GM18520 (cell line): Measurements from ENCODE around the gene USP25.

ENCODE experiments used
- ATAC-seq: cut with Tn5 transposase; IDR thresholded peaks from one replicate; pipeline ENCODE4 v1.9.1; 2021; ENCODE audit not compliant: unreplicated experiment

USP25 gene

DNA sequence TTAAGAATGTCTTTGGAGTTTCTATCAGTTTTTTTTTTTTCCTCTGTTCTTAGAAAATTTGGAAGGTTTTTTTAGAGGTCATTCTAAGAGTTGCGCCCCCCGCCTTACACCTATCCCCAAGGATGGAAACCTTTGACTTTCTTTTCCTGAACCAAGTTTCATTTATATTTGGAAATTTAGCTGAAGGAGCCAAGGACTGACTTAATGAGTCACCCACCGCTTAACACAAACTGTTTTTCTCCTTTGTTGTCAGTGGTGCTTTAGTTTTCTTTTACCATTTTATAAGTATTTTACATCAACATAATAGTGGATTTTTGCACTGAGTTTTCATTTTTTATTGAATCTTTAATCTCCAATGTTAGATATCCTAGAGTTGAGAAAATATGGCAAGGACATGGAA lies 25.3 kb downstream of the USP25 start:
- ATAC-seq, result no peak

DNA sequence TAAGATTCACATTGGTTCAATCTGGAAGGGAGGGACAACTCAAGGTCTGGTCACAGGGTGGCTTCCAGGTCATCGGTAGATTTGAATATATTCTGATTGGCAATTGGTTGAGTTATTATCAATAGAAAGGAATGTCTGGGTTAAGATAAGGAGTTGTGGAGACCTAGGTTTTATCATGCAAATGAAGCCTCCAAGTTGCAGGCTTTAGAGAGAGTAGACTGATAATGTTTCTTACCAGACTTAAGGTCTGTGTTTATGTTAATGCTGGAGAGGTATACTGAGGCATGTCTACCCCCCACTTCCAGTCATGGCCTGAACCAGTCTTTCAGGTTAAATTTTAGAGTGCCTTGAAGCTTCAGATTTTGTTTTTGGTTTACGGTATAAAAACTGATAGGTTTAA lies 29.7 kb downstream of the USP25 start:
- ATAC-seq, result no peak

DNA sequence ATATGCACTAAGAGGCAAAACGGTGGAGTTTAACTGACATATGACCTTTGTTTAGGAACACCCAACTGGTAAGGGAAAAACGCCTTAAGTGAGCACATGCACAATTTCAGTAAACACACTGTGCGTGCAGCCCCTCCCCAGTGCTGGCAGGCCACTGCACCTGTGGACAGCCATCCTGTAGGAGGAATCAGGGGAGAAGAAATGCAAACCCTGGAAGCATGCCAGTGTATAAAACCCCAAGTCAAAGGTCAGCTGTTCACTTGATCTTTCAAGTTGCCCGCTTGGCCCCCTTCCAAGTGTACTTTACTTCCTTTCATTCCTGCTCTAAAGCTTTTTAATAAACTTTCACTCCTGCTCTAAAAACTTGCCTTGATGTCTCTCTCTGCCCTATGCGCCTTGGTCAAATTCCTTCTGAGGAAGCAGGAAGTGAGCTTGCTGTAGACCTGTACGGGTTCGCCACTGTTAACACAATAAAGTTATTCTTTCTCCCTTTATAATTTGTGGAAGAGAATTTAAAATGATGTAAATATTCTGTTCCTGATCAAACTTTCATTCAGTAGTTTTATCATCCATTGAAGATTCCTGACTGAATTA lies 31.8 kb downstream of the USP25 start:
- no peak for ATAC-seq

DNA sequence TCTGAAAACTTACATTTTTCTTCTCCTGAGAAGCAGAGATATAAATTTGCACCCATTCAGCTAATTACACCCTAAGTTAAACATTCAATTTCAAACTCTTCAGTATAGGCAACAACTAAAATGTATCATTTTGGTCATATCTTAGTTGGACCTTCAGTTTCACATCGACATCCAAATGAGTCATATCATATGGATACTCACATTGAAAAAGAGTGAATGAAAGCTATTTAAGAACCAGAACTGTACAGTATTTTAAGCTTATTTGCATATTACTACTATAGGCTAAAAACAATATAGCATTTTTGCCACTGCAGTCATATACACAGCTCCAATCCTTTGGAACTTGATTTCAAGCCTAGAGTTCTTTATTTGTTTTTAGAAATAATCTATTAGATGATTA lies 33.6 kb downstream of the USP25 start:
- ATAC-seq, result peak; percentile 87

DNA sequence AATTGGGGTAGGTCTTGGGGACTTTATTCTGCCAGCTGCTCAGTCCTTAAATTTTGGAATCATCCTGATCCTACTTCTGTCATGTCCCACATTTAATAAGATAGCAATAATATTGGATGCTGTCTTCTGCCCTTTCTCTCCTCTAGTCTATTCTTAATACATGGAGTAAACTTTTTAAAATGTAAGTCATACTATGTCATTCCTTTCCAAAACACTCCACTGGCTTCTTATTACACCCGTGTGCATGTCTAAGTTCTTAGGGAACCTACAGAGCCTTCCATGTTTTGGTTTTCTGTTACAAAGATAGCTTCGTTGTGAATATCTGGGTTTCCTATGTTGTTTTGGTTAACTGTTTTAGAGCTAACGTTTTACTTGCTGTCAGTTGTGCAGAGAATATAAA lies 35.1 kb downstream of the USP25 start:
- no peak for ATAC-seq

DNA sequence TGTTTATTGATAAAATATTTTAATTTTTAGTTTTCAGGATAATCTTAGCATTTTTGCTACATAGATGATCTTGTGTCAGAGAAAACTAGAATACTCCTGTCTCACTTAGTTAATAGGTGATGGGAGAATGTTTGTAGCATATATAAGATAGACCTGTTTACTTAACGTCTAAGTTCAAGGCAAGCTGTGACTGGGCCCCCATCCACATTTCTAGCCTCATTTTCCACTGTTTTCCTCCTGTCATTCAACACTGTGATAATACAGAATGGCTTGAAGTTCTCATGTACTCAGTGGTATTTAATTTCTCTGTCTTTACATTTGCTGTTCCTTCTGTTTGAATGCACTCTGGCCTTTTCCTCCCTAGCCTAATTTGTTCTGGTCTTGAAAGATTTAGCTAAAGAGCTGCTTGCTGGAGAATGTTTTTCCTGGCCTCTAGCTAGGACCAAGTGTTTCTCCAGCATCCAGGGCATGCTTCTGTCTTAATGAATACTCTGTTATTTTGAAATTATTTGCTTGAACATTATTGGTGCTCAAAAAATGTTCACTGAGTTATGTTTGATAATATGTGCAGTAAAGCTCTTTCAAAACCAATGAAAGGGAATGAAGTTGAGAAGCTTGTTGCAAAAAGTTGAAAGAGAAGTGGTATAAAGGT lies 37.3 kb downstream of the USP25 start:
- ATAC-seq, result no peak

DNA sequence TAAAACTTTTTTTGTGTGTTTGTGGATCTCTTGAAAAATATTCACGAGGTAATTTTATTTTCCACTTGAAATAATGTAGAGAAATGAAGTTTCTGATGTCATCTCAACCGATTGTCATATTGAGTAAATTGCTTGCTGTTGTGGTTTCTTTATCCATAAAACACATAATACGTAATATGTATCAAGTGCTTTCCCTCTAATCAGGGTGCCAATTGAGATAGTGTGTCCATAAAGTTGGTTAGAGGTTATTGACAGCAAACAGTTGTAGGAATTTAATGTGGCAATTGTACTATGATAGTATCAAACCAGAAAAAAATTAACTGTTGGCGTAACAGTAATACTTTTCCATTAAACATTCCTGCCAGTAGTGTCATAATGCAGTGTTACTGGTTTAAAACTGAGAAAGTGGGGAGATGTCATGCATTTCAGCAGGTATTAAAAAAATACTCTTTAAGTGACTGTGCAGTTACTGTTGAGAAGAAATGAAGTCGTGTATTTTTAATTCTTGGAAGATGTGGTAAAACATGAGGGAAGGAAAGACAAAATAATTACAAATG lies 38.3 kb downstream of the USP25 start:
- no peak for ATAC-seq

DNA sequence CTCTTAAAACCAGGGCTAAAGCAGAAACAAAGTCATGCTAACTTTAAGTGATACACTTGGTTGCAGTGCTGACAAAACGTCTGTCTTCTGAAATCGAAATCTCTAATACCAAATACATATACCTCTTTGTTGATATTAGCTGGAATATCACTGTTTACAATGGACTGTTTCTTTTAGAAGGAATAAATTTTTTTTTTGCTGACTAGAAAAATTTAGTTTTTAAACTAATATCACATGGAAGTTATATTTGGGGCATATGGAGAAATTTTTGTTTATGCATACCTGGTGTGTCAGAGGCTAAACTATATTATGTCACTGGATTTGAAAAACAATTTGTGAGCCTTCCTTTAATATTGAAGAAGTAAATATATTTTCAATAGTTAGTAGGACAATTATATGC lies 39.1 kb downstream of the USP25 start:
- no peak for ATAC-seq

DNA sequence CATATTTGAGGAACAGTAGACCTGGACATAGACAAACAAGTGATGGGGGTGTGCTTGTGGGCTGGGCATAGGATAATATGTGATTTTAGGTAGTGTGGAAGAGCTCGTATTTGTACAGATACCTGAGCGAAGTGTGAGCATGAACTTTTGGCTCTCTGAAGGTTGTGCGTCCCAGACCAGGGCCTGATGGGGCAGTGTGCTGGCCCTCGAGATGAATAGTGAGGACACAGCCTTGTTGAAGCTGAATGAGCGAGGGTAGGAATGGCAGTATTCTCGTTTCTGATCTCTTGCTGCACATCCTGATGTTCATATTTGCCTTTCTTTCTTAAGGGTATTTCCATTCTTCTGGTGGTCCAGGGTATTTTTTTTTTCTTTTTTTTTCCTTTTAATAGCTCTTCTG lies 41.5 kb downstream of the USP25 start:
- no peak for ATAC-seq

DNA sequence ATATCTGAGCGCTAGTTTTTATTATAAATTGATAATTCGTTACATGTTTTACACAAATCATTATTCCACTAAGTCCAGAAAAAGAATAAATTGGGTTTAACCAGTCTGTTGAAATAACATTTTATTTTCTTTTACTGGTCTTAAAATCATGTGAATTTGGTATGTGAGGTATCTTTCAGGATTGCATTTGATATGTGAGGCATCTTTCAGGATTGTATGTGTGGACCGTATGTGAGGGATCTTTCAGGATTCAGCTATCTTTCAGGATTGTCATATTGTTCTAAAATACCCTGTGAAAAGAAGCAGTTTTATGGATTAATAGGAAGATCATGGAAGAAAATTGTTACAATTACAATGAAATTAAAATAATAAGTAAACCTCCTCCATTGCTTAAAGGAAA lies 42.9 kb downstream of the USP25 start:
- no peak for ATAC-seq

DNA sequence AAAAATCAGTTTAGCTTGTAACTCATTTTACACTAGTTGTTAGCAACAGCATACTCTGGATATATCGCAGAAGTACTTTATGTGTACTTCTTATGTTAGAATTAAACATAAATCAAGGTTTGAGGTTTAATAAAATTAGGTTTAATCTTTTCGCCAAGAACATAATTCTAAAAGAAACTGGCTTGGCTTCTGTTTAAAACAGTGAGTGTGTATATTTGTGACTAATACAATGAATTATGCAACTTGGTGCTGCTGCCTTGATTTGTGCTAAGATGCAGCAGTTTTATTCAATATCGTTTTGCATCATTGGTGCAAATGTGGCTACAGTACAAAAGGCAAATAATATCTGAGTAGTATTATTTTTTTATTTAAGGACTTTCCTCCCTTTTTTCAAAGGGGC lies 44.8 kb downstream of the USP25 start:
- no peak for ATAC-seq

DNA sequence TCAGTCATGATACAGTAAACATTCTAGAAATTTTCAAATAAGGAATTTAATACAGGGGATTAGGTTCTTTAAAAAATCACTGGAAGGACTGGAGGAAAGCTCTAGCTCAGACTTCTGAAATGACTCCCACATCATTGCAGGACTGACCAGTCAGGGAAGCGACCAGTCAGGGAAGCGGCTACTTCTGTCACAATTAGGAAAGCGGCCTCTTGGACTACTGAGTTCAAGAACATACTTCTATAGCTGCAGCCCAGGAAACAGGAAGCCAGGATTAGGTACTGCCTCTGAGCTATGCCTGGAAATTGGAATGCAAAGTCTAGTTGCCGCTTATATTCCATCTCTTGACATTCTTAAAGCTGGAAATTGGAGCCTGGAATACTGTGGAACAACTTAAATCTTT lies 45.5 kb downstream of the USP25 start:
- no peak for ATAC-seq

DNA sequence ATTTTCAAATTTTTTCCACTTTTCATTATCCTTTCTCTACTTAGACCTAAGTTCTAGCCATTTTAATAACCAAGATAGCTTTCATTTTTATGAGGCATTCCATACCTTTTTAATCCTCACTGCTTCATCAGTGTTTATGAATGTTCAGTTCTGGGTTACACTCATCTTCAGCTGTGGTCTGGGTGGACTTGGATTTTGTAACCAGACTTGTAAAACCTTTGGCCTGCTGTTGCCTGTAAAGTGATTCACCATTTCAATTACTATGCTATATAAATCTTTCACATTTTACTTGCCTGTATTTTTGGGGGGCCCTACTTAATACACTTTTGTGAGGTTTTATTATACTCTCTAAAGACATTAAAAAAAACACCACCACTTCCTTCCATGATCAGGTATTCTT lies 46.2 kb downstream of the USP25 start:
- ATAC-seq, result no peak

DNA sequence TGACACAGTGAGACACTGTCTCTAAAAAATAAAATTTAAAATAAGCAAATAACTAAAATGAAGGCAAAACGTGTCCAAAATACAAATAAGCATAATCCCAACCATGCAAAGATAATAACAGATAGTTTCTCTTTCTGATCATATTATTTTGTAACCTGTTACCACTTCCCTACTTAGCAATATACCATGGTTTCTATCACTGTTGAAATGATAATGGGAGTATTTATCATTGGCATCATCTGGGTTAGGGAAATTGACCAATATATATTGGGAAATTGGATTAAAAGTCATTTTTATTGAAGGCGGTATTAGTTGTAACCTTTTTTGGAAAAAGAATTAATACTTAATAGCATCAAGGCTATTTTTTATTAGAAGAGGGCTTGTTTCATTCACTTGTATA lies 47.0 kb downstream of the USP25 start:
- ATAC-seq, result no peak

DNA sequence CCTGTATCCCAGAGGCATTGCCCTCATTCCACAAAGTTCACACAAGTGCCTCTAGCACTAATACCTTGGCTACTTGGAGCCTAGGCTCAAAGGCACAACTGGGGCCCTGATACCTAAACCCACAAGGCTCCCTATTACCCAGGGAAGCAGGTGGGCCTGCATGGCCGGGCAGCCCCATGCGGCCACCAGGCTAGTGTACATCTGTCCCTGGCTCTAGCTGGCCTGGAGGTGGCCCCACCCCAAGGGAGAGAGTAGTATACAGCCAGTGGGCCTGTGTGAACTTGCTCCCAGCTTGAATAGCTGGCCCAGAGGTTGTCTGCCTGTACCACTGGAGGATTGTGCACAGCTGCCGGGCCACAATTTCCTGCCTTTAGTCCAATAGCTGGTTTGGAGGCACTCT lies 52.2 kb downstream of the USP25 start:
- ATAC-seq, result no peak

DNA sequence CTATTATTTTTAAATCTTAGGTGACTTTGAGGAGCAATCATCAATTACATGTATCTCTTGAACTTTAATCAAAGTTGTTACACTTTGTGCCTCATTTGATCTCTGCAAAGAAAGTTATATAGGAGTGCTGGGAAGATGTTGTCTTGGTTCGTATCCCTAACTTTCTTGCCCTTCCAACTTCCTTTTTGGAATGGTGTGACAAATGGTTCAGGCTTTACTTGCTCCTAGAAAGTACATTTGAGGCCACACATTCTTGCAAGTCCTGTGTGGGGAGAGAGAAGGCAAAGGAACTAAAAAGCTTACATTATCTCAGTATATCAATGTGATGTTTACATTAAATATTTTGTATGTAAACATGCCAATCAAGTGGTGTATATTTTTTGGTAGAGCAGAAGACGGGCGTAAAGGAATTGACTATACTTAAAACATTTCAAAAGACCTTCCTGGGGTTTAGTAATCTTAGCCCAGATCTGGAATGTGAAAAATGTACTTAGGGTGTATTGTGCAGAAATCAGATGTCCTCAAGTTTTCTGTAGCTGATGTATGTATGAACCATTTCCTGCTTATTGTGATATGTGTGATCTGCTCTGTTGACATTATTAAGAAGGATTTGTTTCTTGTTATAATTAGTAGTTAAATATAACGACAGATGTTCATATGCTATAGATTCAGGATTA lies 59.2 kb downstream of the USP25 start:
- ATAC-seq, result no peak

DNA sequence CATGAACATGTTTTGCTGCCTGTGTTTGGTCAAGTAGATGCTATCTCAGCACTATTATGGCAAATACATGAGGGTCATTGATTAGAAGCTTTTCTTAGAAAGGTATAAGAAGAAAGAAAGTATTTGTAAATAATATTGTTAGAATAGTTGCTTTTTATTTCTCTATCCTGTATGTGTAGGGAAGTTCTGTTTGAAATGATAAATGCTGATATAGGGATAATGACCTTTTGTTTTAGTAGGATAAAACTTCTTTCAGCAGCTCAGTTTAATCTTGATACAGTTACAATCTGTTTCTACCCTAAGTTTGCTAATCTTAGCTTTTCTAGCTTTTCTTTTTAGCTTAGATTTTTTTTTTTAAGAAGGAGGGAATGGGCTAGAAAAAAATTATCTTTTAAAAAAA lies 63.3 kb downstream of the USP25 start:
- no peak for ATAC-seq

DNA sequence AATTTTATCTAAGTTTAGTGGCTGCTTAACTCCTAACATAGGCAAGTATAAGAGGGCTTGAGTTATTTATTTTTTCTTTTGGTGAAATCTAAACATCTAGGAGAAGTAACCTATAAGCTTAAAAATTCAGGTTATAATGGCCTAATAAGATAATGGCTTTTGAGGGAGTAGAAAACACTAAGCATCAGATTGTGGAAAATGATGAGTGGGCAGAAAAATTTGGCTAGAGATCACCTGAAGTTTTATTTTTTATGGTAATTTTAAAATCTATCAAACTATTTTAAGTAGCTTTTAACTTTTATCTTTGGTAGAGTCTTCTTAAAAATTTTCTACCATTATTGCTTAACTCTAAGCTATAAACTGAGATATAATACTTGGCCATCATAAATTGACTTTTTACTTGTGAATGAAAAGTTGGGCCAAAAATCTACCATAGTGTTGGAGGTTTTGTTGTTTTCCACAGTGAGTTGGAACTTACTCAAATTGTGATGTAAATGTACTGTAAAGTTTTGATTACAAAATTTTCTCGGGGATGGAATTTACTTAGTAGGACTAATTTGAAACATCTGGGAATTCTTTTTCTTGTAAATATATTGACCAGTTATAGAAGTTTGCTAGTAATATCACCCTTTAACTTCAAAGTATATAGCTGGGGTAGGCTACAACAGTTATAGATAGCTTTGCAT lies 63.9 kb downstream of the USP25 start:
- no peak for ATAC-seq

DNA sequence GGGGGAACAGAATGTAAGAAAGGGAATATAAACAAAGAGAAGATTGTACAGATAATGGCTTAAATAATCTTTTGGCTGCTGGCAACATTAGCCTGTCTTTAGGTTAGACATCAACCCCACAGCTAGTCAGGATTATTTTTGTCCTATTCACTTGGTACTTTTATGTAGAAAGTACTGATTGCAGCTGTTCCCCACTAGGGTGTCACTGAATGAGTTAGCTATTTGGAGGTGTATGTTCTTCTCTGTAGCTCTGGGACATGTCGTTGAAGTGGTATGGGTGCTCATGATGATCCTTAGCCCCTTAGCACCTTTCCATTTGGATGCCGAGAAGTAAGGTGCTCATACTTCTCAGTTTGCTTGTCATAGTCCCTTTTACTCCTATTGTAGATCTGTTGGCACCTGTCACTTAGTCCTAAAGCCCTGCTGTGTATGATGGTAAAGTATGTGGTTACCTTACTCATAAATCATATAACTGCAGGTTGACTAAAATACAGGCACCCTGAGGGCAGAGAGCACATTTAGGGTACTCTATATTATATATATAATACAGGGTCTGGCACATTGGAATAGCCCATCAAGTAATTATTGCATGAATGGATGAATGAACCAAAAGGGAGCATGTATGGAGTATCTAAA lies 64.6 kb downstream of the USP25 start:
- ATAC-seq, result no peak

DNA sequence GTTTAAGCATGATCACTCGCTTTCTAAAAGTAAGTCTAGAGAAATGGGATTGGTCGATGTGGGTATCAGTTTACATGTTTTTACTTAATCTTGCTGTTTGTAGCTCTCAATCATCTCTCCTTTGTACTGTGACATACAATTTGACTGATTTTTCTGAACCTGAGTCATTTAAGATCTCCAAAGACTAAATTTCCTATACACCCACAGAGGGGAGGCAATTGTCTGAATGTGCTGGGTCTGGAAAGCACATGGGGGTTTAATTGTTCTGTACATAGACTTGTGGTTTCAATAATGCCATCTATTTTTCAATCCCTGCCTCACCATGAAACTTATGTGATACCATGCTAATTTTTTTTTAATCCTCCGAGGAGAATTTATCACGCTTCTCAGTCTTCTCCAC lies 65.8 kb downstream of the USP25 start:
- no peak for ATAC-seq

DNA sequence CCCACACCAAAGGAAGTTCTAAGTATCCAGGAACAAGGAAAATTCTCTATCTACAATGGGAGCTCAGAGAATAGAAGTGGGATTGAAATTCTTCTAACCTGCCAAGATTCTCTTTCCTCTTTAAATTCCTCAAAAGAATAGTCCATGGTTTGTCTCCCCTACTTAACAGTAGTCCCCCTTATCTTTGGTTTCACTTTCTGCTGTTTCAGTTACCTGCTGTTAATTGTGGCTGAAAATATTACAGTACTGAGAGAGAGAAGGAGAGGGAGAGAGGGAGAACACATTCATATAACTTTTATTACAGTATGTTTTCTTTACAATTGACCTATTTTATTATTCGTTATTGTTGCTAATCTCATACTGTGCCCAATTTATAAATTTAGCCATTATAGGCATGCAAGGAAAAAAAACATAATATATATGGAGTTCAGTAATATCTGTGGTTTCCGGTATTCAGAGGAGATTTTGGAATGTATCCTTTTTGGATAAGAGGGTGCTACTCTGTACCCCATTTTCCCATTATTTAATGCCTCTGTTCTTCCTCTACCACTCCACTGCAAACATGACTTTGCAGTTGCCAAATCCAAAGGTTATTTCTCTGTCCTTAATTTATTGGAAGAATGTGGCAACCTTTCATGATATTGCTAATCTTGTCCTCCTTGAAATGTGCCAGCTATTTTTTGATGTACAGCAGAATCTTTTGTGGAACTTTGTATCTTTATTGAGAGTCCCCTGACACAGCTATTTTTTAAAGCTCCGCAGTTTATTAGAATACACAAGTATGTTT lies 68.0 kb downstream of the USP25 start:
- no peak for ATAC-seq
